ENCODE results near the gene DIAPH1.

GRCh38 chr5:141517880-141518617, 100.8 kb downstream of the DIAPH1 start:
- TF ChIP-seq CTCF (IDR thresholded peaks at IDR 0.05; ENCODE audit: low read depth, low read length) (no peak), EZH2phosphoT487 (IDR thresholded peaks at IDR 0.05; ENCODE audit: low read depth) (no peak)

All from OCI-LY3 (cell line).